H9 (cell line): ENCODE data around the gene ISCU. TPM values are rescaled to one million over a fixed set of nuclear protein-coding genes. Genes with fewer than 3 reads are reported as not detected.

ENCODE experiments used
- DNase-seq: peaks from one replicate; pipeline ENCODE4 v3.0.0-alpha.2; 2017
- H2AFZ ChIP-seq: one replicate; pipeline ENCODE4 v1.6.1; 2013; ENCODE audit warnings: mild to moderate bottlenecking, low read length, control low read depth, moderate library complexity
- H2AK5ac ChIP-seq: 2 replicates; pipeline ENCODE4 v1.6.1; 2013; ENCODE audit warnings: low read length, control low read depth, mixed read lengths; ENCODE audit not compliant: insufficient read length
- H2BK120ac ChIP-seq: one replicate; pipeline ENCODE4 v1.6.1; 2013; ENCODE audit warnings: low read depth, mild to moderate bottlenecking, low read length, control low read depth, inconsistent platforms; ENCODE audit not compliant: poor library complexity, severe bottlenecking
- H2BK12ac ChIP-seq: 2 replicates; pipeline ENCODE4 v1.6.1; 2013; ENCODE audit warnings: low read length, control low read depth, mixed read lengths, low read depth; ENCODE audit not compliant: insufficient read length
- H2BK15ac ChIP-seq: 2 replicates; pipeline ENCODE4 v1.6.1; 2013; ENCODE audit warnings: low read depth, low read length, control low read depth
- H2BK20ac ChIP-seq: one replicate; pipeline ENCODE4 v1.6.1; 2013; ENCODE audit warnings: low read depth, mild to moderate bottlenecking, low read length, control low read depth, inconsistent platforms; ENCODE audit not compliant: poor library complexity, severe bottlenecking
- H2BK5ac ChIP-seq: 2 replicates; pipeline ENCODE4 v1.6.1; 2013; ENCODE audit warnings: low read length, control low read depth, mixed read lengths; ENCODE audit not compliant: insufficient read length
- H3K14ac ChIP-seq: 2 replicates; pipeline ENCODE4 v1.6.1; 2013; ENCODE audit warnings: low read length, control low read depth; ENCODE audit not compliant: insufficient read depth
- H3K18ac ChIP-seq: 2 replicates; pipeline ENCODE4 v1.6.1; 2013; ENCODE audit warnings: low read depth, mild to moderate bottlenecking, mixed read lengths, low read length, control low read depth; ENCODE audit not compliant: insufficient read length
- H3K23ac ChIP-seq: 2 replicates; pipeline ENCODE4 v1.6.1; 2013; ENCODE audit warnings: low read length, control low read depth, mixed read lengths, low read depth; ENCODE audit not compliant: insufficient read length
- H3K23me2 ChIP-seq: 2 replicates; pipeline ENCODE4 v1.6.1; 2013; ENCODE audit warnings: low read depth, mild to moderate bottlenecking, mixed read lengths, low read length, control low read depth; ENCODE audit not compliant: insufficient read length, poor library complexity, severe bottlenecking
- H3K27ac ChIP-seq: 2 replicates; pipeline ENCODE4 v1.5.1; 2013; ENCODE audit warnings: low read length, control low read depth, mixed read lengths, low read depth; ENCODE audit not compliant: insufficient read length
- H3K27me3 ChIP-seq: 2 replicates; pipeline ENCODE4 v1.6.1; 2013; ENCODE audit warnings: low read length, control low read depth, inconsistent platforms; ENCODE audit not compliant: insufficient read depth
- H3K4ac ChIP-seq: 2 replicates; pipeline ENCODE4 v1.6.1; 2013; ENCODE audit warnings: low read depth, mild to moderate bottlenecking, control low read depth, inconsistent platforms, low read length, moderate library complexity
- H3K4me1 ChIP-seq: 2 replicates; pipeline ENCODE4 v1.6.1; 2013; ENCODE audit warnings: low read length, control low read depth, inconsistent platforms; ENCODE audit not compliant: insufficient read depth
- H3K4me2 ChIP-seq: 2 replicates; pipeline ENCODE4 v1.6.1; 2013; ENCODE audit warnings: low read length, control low read depth, mixed read lengths; ENCODE audit not compliant: insufficient read length, insufficient read depth
- H3K56ac ChIP-seq: 2 replicates; pipeline ENCODE4 v1.6.1; 2013; ENCODE audit warnings: low read depth, mild to moderate bottlenecking, mixed read lengths, low read length, control low read depth; ENCODE audit not compliant: insufficient read length
- H3K79me1 ChIP-seq: 2 replicates; pipeline ENCODE4 v1.6.1; 2013; ENCODE audit warnings: low read depth, mild to moderate bottlenecking, moderate library complexity, low read length, control low read depth, inconsistent platforms; ENCODE audit not compliant: insufficient read depth, poor library complexity, severe bottlenecking
- H3K79me2 ChIP-seq: 2 replicates; pipeline ENCODE4 v1.6.1; 2013; ENCODE audit warnings: low read length, control low read depth, inconsistent platforms; ENCODE audit not compliant: insufficient read depth
- H3K9ac ChIP-seq: 2 replicates; pipeline ENCODE4 v1.6.1; 2013; ENCODE audit warnings: low read length, control low read depth, mixed read lengths; ENCODE audit not compliant: insufficient read length; ENCODE audit errors: extremely low read depth
- H3K9me3 ChIP-seq: one replicate; pipeline ENCODE4 v1.6.1; 2013; ENCODE audit warnings: low read depth, low read length, inconsistent platforms; ENCODE audit not compliant: control insufficient read depth
- H3T11ph ChIP-seq: one replicate; pipeline ENCODE4 v1.6.1; 2013; ENCODE audit warnings: mild to moderate bottlenecking, low read length, control low read depth, inconsistent platforms
- H4K20me1 ChIP-seq: one replicate; pipeline ENCODE4 v1.6.1; 2013; ENCODE audit not compliant: control insufficient read depth, insufficient read length, insufficient read depth
- H4K5ac ChIP-seq: 2 replicates; pipeline ENCODE4 v1.6.1; 2013; ENCODE audit warnings: low read depth, mild to moderate bottlenecking, mixed read lengths, low read length, control low read depth; ENCODE audit not compliant: insufficient read length
- H4K8ac ChIP-seq: replicated peaks from 2 replicates; pipeline ENCODE4 v1.6.1; 2013; ENCODE audit warnings: low read length, control low read depth, mixed read lengths, low read depth; ENCODE audit not compliant: insufficient read length
- H4K91ac ChIP-seq: 2 replicates; pipeline ENCODE4 v1.6.1; 2013; ENCODE audit warnings: low read depth, mild to moderate bottlenecking, moderate library complexity, mixed read lengths, low read length, control low read depth; ENCODE audit not compliant: insufficient read length
- H3K27ac Mint-ChIP-seq, 3 experiments: 2 replicates in 2 of 3; 3 replicates in 1 of 3; pipeline ENCODE4 v1.8.0; 2020 to 2021; ENCODE audit warnings: mixed read lengths in 3 of 3, mild to moderate bottlenecking in 1 of 3, moderate library complexity in 1 of 3
- H3K27me3 Mint-ChIP-seq: 2 replicates; pipeline ENCODE4 v1.8.0; 2021; ENCODE audit warnings: low read depth, mild to moderate bottlenecking, moderate library complexity, mixed read lengths
- H3K36me3 Mint-ChIP-seq, 3 experiments: 2 replicates in 2 of 3; 3 replicates in 1 of 3; pipeline ENCODE4 v1.8.0; 2020 to 2021; ENCODE audit warnings: low read depth in 3 of 3, mixed read lengths in 3 of 3; ENCODE audit not compliant: insufficient read depth in 1 of 3
- H3K4me1 Mint-ChIP-seq, 2 experiments: 2 replicates each; pipeline ENCODE4 v1.8.0; 2020; ENCODE audit warnings: mixed read lengths in 2 of 2
- H3K4me3 Mint-ChIP-seq, 2 experiments: 2 replicates in 1 of 2; 3 replicates in 1 of 2; pipeline ENCODE4 v1.8.0; 2020 to 2021; ENCODE audit warnings: mild to moderate bottlenecking in 2 of 2, mixed read lengths in 2 of 2, moderate library complexity in 1 of 2
- H3K9me3 Mint-ChIP-seq, 2 experiments: 2 replicates in 1 of 2; 3 replicates in 1 of 2; pipeline ENCODE4 v1.8.0; 2020; ENCODE audit warnings: mild to moderate bottlenecking in 2 of 2, mixed read lengths in 2 of 2, moderate library complexity in 1 of 2
- WGBS: extraction: QIAGEN DNeasy Blood & Tissue Kit; methylation state at CpG from one replicate; pipeline ENCODE4 v1.1.7; 2013; ENCODE audit warnings: missing lambda C conversion rate, low lambda C conversion rate, mixed read lengths; ENCODE audit not compliant: insufficient read length; ENCODE audit errors: extremely low coverage; 5-methylcytosine and 5-hydroxymethylcytosine counted together
- total RNA-seq: library from RNA; stranded (reverse); gene quantifications from 2 replicates; pipeline ENCODE4 v1.2.1, GENCODE V29; 2021
- TF ChIP-seq, protein P1 (sequence below): fragments of 200-600 bp; sonication (generic); conservative IDR thresholded peaks from 3 replicates; pipeline ENCODE4 v1.8.0; 2021; ENCODE audit warnings: antibody characterized with exemption, mild to moderate bottlenecking

The ISCU gene
- total RNA-seq, 1 experiment from 2014 or later, result 64.9 TPM

DNA sequence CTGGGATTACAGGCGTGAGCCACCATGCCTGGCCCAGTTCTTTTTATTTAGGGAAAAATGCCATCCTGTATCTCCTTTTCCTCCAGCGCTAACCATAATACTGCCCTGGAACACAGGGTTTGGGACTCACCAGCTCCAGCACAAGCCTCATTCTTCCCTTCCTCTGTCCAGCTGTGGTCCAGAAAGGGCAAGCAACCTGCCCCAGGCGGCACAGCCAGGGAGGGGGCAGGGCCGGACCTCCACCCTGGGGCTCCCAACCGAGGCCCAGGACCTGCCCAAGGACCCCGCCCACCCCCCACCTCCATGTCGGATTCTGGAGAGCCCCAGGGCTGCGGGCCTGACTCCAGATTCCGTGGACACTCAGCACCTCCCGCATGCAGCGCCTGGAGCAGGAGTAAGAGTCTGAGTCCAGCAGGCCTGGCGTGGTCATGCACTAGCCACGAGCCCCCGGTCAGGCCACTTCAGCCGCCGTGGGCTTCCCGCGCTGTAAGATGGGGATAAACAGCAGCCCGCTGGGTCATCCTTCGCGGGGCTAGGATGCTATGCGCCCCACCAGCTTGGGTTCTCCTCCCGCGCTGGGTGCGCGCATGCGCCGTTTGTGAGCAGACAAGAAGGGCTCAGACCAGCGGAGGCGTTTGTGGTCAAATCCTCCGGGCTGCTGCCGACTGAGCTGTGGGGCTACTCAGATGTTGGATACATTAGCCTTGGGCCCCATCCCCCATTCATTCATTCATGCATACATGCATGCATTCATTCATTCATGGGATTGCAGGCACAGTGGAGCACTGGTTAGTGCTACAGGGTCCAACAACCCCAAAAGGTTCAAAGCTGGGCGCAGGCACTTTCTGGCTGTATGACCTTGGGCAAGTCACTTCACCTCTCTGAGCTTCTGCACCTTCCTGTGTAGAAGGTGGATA is 19.2 kb downstream of the ISCU start:
- Histone ChIP-seq H2BK12ac (no peak overlapping the region), H3K9me3 (no peaks in the 10 kb centered on the region), H2BK20ac (no peak overlapping the region), H3K79me1 (no peaks in the 10 kb centered on the region), H3K14ac (no peak overlapping the region), H3K18ac (no peak overlapping the region), H2BK15ac (no peak overlapping the region), H3K4me1 (no peaks in the 10 kb centered on the region), H3K27ac (no peak overlapping the region), H4K5ac (no peak overlapping the region), H2AFZ (no peak overlapping the region), H3T11ph (no peak overlapping the region), H3K27me3 (no peaks in the 10 kb centered on the region), H3K23ac (no peak overlapping the region), H2AK5ac (no peak overlapping the region), H3K9ac (no peak overlapping the region), H4K8ac (no peak overlapping the region), H2BK120ac (no peak overlapping the region), H3K56ac (no peak overlapping the region), H2BK5ac (no peak overlapping the region), H3K23me2 (no peaks in the 10 kb centered on the region), H4K20me1 (no peaks in the 10 kb centered on the region), H3K4ac (no peak overlapping the region), H3K79me2 (no peaks in the 10 kb centered on the region), H4K91ac (no peak overlapping the region), H3K4me2 (no peak overlapping the region)
- H3K4me3 Mint-ChIP-seq, result no peak overlapping the region
- 0 out of 4 replicates have a peak, but pooled peaks cover 0 to 6% of the 10 kb centered on the region in 2 experiments for H3K4me1 Mint-ChIP-seq
- TF ChIP-seq, protein P1, sequence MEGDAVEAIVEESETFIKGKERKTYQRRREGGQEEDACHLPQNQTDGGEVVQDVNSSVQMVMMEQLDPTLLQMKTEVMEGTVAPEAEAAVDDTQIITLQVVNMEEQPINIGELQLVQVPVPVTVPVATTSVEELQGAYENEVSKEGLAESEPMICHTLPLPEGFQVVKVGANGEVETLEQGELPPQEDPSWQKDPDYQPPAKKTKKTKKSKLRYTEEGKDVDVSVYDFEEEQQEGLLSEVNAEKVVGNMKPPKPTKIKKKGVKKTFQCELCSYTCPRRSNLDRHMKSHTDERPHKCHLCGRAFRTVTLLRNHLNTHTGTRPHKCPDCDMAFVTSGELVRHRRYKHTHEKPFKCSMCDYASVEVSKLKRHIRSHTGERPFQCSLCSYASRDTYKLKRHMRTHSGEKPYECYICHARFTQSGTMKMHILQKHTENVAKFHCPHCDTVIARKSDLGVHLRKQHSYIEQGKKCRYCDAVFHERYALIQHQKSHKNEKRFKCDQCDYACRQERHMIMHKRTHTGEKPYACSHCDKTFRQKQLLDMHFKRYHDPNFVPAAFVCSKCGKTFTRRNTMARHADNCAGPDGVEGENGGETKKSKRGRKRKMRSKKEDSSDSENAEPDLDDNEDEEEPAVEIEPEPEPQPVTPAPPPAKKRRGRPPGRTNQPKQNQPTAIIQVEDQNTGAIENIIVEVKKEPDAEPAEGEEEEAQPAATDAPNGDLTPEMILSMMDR, result no peak
- peak overlapping the region in 1 of 3 experiments; percentile 49; a peak in 1 of 7 replicates for H3K27ac Mint-ChIP-seq
- WGBS, result no CpG with 5 or more reads among the region's 33 CpGs
- peaks cover 4 to 11% (median 4%) of the 10 kb centered on the region in 3 experiments; a peak in 5 of 7 replicates for H3K36me3 Mint-ChIP-seq
- DNase-seq, result no peak
- H3K27me3 Mint-ChIP-seq, result peaks cover 3% of the 10 kb centered on the region
- H3K9me3 Mint-ChIP-seq, result peaks cover 9 to 10% of the 10 kb centered on the region in 2 experiments
